Stimulated activated CD4-positive, alpha-beta T cell treated with anti-CD3 and anti-CD28 coated beads, Interleukin-12 subunit alpha, Interleukin-12 subunit beta, amount 100 ng/mL, for 48 hours (primary cell): ENCODE results near the gene MYMX.
A peak's percentile ranks its signal among the peaks of the same experiment; 100 is the strongest.
"Not testable (repeated sequence)": the region's sequence is repeated elsewhere in the genome, so short reads cannot be mapped to it uniquely, and the experiment has no call there.

Source experiments
- DNase-seq, 3 donors: peaks; one replicate each; pipeline ENCODE4 v3.0.0-alpha.2; 2020; ENCODE audit warnings: low read depth in 2 of 3, low spot score in 1 of 3

The MYMX gene

DNA sequence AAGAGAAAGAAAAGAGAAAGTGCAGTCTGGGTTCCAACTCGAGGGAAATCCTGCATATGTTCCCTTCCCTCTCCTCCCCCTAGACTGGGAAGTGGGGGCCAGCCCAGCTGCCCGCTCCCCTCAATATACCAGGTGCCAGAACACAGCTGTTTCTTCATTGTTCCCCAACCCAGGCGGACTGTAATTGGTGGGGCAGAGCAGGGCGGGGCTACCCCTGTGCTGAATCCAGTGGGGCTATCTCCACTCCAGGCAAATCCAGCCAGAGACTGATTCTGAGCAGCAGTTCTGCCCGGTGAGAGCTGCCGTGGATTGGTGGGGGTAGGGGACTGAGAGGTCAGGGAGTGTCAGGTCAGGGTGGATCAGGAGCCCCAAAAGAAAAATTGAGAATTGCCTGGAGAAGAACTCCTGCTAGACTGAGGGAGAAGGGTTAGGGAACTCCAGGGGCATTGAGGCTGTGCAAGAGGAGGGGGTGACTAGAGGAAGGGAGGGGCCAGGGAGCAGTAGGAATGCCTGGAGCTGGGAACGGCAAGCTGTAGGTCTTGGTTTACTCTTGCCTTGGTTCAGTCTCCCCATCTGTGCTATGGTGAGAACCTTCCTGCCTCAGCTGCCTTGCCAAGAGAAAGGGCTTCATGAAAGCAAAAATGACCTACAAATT lies at the start of gene MYMX:
TSS of gene MYMX (plus strand) at position 250 of the 655 bp plus-strand sequence. CDS start 546 bp downstream, outside the sequence.
- DNase-seq = no peak

DNA sequence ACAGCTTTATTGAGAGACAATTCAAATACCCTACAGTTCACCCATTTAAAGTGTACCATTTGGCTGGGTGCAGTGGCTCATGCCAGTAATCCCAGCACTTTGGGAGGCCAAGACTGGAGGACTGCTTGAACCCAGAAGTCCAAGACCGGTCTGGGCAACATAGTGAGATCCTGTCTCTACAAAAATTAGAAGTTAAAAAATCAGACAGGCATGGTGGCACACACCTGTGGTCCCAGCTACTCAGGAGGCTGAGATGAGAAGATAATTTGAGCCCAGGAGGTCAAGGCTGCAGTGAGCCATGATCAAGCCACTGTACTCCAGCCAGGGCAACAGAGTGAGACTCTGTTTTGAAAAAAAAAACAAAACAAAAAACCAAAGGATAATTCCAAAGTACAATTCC lies 49.2 kb upstream of the MYMX start:
- DNase-seq = no peak

DNA sequence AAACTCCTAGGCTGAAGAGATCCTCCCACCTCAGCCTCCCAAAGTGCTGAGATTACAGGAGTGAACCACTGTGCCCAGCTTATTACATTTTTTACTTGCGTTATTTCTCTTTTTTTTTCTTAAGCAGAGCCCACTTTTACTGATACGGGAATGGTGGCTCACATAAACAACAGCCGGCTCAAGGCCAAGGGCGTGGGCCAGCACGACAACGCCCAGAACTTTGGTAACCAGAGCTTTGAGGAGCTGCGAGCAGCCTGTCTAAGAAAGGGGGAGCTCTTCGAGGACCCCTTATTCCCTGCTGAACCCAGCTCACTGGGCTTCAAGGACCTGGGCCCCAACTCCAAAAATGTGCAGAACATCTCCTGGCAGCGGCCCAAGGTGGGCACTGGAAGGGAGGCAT lies 47.6 kb upstream of the MYMX start:
- DNase-seq = no peak

DNA sequence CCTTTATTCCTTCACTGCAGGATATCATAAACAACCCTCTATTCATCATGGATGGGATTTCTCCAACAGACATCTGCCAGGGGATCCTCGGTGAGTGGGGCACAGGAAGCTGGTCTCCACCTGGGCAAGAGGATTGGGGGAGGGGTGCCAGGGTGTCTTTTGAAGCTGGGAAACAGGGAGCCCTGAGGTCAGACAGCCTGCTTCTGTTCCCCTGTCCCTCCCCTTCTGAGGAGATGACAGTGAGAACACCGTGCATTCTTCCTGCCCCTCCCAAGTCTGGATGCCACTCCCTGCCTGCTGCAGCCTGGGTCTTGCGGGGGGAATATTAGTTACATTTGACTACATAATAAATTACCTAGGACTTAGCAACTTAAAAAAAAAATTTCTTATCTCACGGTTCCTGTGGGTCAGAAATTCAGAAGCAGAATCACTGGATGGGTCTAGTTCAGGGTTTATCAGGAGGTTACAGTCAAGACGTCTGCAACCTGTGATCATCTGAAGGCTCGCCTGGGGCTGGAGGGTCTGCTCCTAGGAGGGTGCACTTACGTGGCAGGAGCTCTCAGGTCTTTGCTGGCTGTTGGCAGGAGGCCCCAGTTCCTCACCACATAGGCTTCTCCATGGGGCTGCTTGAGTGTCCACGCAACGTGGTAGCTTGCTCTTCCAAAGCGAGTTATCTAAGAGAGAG lies 46.7 kb upstream of the MYMX start:
- DNase-seq = no peak

DNA sequence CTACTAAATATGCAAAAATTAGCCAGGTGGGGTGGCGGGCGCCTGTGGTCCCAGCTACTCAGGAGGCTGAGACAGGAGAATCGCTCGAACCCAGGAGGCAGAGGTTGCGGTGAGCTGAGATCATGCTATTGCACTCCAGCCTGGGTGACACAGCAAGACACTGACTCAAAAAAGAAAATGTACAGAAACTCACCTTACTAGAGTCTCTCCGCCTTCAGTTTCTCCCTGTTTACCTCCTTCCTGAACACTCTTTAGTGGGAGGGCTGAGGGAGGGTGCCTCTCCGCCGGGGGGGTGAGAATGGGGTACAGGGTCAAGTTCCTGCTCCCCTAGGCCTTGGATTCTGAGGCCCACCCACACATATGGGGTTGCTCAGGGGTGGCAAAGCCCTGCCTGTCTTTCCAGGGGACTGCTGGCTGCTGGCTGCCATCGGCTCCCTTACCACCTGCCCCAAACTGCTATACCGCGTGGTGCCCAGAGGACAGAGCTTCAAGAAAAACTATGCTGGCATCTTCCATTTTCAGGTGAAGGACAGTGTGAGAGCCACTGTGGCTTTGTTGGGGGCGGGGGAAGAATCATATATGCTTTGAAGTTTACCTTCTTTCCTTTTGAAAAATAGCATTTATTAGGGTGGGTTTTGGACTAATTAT lies 44.7 kb upstream of the MYMX start:
- peak in 1 of 3 donors; percentile 8 for DNase-seq

DNA sequence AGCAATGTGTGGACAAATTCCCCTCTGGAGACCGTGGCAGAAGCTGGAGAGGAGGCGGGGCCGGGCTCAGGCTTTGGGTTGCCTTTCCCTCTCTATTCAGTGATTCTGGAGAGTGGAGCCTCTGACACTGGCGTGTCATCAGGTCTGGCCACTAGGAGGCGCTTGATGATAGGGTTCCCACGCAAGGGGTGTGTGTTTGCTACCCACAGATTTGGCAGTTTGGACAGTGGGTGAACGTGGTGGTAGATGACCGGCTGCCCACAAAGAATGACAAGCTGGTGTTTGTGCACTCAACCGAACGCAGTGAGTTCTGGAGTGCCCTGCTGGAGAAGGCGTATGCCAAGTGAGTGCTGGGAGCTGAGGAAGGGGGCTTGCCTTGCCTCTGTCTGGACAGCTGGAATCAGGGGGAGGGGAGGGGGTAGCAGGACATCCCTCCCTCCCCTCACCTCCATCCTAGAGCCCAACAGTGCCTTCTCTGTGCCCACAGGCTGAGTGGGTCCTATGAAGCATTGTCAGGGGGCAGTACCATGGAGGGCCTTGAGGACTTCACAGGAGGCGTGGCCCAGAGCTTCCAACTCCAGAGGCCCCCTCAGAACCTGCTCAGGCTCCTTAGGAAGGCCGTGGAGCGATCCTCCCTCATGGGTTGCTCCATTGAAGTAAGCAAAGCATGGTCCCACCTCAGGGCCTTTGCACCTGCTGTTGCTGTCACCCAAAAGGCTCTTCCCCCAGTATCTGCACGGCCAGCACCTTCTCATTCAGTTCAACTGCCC lies 43.8 kb upstream of the MYMX start:
- DNase-seq = peak; percentile 61 to 86 (median 75)

DNA sequence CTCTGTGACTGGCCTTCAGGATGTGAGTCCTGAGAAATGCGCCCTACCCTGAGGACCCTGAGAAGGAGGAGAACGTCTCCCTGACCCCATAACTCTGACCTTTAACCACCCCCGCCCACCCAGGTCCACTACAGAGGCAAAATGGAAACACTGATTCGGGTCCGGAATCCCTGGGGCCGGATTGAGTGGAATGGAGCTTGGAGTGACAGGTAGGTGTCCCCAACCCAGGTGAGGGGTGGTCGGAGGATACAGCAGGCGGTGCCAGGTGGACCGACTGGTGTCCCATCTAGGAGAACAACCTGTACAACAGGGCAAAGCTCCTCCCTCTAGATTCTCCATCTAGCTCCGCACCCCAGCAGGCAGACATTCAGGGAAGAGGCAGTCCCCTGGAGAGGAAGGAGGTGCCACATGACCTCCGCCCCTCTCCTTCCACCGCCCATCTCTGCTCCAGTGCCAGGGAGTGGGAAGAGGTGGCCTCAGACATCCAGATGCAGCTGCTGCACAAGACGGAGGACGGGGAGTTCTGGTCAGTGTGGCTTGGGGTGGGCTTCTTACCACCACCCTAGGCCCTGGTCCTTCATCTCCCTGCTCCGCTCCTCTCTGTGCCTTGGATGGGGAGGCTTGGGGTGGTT lies 40.5 kb upstream of the MYMX start:
- DNase-seq = no peak

DNA sequence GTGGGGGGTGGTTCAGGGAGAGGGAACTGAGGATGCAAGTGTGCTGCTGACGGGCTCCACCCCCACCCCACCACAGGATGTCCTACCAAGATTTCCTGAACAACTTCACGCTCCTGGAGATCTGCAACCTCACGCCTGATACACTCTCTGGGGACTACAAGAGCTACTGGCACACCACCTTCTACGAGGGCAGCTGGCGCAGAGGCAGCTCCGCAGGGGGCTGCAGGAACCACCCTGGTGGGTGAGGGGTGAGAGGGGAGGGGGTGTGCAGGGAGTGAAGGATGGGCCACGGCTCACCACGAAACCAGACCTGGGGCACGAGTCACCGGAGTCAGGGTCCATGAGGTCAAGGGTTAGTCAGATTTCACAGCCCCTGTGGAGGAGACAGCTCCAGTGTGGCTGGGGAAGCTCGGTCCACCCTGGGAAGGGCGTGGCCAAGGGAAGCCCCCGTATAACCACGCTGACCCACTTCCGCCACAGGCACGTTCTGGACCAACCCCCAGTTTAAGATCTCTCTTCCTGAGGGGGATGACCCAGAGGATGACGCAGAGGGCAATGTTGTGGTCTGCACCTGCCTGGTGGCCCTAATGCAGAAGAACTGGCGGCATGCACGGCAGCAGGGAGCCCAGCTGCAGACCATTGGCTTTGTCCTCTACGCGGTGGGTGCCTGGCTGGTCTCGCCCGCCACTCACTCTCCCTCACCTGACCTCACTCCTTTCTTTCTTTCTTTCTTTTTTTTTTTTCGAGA lies 39.8 kb upstream of the MYMX start:
- no peak for DNase-seq

DNA sequence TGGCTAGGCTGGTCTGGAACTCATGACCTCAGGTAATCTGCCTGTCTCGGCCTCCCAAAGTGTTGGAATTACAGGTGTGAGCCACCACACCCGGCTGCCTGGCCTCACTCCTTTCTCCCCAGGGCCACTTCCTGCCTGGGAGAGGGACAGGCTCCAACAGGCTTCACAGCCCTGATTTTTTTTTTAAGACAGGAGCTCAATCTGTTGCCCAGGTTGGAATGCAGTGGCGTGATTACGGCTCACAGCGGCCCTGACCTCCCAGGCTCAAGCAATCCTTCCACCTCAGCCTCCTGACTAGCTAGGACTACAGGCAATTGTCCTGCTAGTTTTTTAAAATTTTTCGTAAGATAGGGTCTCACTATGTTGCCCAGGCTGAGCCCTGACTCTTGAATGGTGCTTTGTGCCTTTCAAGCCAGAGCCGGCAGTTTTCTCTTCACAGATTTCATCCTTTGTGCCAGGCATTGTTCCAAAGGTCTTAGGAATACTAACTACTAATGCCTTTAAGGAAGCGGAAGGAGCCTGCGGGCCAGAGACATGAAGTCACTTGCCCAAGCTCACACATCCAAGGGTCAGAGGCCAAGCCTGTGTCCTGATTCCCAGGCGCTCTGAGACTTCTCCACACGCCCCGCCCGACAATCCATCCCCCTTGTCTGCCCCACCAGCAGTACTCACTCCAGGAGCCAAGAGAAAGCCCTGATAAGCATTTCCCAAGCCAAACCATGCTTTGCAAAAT lies 38.9 kb upstream of the MYMX start:
- DNase-seq = no peak

DNA sequence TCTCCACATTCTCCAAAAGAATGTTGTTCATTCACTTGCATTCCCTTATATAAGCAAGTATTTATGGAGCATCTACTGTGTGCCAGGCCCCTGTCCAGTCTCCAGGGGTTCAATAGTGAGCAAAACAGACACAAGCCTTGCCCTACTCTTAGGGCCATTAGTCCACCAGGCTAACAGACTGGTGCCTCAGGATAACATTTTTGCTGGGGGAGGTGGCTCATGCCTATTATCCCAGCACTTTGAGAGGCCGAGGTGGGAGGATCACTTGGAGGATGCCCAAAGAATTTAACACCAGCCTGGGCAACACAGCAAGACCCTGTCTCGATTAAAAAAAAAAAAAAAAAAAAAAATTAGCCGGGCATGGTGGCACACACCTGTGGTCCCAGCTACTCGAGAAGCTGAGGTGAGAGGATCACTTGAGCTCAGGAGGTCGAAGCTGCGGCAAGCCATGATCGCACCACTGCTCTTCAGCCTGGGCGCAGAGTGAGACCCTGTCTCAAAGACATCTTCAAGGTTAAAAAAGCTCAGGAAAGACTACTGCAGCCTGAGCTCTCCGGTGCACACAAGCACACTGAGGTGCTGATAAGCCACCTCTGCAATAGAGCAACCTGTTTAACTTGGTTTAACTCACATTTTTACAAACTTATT lies 38.2 kb upstream of the MYMX start:
- no peak for DNase-seq

DNA sequence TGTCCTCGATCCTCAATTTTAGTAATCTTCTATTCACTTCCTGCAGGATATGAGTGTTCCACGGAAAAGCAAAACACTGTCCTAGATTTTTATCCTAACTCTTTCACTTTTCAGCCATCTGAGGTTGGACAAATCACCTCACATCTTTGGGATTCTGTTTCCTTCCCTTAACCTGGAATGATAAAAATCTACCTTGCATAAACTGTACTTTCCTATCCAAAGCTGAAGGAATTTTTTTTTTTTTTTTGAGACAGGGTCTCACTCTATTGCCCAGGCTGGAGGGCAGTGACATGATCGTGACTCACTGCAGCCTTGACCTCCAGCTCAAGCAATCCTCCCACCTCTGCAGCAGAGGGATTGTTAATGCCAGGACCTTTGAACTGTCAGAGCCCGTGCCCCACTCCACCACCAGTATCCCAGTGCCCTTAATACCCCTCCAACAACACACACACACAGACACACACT lies 37.6 kb upstream of the MYMX start:
- no peak for DNase-seq

DNA sequence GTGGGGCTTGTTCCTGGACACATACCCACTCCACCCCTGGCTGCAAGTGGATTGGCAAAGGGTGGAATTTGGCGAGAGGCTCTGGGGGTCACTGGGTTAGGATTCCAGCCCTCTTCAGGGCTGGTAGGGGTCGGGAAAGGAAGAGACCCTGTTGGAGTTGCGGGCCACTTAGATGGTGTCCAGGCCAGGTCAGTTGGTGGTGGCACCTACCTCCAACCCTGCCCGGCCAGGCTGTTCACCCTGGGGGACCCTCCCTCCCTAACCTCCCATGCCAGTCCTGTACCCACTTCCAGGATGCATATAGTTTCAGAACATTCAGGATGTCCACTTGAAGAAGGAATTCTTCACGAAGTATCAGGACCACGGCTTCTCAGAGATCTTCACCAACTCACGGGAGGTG lies 37.1 kb upstream of the MYMX start:
- no peak for DNase-seq

DNA sequence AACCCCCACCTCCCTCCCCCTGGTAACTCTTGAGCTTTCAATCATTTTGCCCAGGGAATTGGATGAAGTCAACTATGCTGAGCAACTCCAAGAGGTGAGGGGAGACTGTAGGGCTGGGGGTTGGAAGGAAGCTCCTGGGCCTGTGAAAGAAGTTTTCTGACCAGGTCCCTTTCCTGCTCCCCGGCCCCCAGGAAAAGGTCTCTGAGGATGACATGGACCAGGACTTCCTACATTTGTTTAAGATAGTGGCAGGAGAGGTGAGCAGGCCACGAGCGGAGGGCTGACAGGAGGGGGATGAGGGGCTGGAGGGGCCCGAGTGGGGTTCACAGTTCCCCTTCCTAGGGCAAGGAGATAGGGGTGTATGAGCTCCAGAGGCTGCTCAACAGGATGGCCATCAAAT lies 36.3 kb upstream of the MYMX start:
- DNase-seq = no peak

DNA sequence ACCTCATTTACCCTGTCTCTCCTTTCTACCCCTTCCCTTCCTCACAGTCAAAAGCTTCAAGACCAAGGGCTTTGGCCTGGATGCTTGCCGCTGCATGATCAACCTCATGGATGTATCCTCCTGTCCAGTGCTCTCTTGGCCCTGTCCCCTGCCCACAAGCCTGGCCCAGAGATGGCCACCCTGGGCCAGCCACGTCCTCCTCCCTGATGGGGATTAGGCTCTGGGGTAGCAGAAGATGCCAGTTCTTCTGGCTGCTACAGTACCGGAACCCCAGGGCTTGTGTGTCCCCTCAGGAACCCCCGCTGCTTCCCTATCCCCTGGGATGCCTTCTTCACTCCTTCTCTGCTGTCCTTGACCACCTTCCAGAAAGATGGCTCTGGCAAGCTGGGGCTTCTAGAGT lies 35.8 kb upstream of the MYMX start:
- no peak for DNase-seq

DNA sequence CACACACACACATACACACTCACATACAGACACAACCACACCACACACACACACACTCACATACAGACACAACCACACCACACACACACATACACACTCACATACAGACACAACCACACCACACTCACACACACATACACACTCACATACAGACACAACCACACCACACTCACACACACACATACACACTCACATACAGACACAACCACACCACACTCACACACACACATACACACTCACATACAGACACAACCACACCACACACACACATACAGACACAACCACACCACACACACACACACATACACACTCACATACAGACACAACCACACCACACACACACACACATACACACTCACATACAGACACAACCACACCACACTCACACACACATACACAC lies 34.9 kb upstream of the MYMX start:
- DNase-seq = not testable (repeated sequence)

DNA sequence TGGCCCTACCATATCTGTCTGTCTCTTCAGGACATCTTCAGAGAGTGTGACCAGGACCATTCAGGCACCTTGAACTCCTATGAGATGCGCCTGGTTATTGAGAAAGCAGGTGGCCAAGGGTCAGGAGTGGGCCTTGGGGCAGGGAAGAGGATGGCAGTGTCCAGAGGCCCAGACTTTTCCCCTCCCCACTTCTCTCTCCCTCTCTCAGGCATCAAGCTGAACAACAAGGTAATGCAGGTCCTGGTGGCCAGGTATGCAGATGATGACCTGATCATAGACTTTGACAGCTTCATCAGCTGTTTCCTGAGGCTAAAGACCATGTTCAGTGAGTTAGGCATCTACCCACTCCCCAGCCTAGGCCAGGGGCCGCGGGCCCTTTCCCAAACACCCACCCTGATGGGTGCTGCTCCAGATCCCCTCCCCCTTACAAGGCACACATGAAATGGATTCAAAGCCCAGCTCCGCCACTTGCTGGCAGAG lies 33.8 kb upstream of the MYMX start:
- no peak for DNase-seq

DNA sequence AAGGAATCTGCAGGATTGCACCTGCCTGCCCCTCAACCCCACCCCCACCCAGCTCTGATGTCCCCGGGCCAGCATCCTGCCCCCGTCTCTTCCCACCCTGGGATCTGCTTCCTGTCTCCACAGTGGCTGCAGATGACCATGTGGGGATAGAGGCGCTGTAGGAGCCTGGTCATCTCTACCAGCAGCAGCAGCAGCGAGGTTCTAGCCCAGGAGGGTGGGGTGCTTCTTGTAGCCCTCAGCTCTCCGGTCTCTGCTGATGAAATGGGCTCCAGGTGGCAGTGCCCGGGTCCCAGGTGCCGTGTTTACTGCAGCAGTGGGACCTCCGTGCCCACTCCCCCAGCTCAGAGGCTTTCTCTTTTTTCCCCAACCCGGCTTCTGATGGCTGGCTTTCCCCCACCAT lies 32.9 kb upstream of the MYMX start:
- DNase-seq = no peak

DNA sequence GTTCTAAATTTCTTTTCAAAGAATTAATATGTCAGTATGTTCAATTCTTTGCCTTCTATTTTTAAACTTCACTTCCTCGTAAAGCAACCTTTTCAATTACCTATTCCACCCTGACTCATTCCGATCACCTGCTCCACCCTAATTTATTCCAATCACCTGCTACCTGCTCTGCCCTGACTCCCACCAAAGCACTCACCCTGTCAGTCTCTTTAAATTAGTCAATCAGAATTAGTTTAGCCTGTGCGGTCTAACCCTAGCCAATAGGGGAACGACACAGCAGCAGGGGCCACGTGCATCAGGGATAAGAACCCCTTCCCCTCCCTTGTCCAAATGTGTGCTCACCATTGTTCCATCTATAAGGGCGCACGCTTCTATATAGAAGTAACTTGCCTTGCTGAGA lies 31.4 kb upstream of the MYMX start:
- DNase-seq = not testable (repeated sequence)

DNA sequence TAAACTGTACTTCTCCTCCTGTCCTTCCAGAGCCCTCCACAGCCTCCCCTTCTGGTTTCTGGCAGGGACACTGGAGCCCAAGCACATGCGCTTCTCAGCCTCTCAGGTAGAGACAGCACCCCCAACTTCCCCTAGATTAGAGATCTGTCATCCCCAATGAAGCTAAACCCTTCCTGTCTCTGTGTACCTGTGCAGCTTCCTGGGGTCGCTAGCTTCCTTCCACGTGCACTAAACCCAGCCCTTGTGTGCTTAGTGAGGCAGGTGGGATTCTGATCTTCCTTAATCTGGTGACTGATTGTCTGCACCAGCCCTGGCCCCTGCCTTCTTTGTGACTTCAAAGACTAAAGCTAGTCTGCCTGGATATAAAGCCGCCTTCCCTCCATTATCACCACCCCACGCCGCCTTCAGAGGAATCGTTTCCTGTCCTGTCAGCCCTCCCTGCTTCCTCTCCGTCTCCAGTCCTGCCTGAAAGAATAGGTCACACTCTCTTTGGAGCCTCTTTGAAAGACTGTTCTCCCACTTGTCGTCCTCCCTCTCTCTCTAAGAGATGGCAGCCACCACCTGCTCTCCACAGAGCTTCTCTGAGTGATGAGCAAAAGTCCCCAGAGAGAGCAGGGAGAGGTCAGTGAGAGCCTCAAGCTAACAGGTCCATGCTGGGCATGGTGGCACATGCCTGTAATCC lies 30.6 kb upstream of the MYMX start:
- DNase-seq = no peak
